Keratinocyte (primary cell): ENCODE data around the gene TTC13. TPM values are rescaled to one million over a fixed set of nuclear protein-coding genes. Genes with fewer than 3 reads are reported as not detected.

ENCODE experiments used
- DNase-seq: peaks from one replicate; pipeline ENCODE4 v3.0.0-alpha.2; 2011; ENCODE audit warnings: low read depth, missing footprints, low spot score
- FAIRE-seq: peaks from 2 replicates; lab custom pipeline; 2011; peaks lifted over from hg19 to GRCh38; lab: Jason Lieb, UNC
- H2AFZ ChIP-seq: 2 replicates; pipeline ENCODE4 v1.6.0; 2012; ENCODE audit warnings: low read length, control low read depth, inconsistent platforms; ENCODE audit not compliant: control insufficient read depth
- H3K27ac ChIP-seq: 2 replicates; pipeline ENCODE4 v1.5.1; 2011; ENCODE audit warnings: low read length; ENCODE audit not compliant: control insufficient read depth, insufficient read depth
- H3K27me3 ChIP-seq: 3 replicates; pipeline ENCODE4 v1.6.0; 2011; ENCODE audit warnings: low read length; ENCODE audit not compliant: control insufficient read depth, insufficient read depth; ENCODE audit errors: extremely low read depth
- H3K36me3 ChIP-seq, 2 experiments: 2 replicates in 1 of 2; 3 replicates in 1 of 2; pipeline ENCODE4 v1.5.1; 2011; ENCODE audit warnings: low read length in 2 of 2, mild to moderate bottlenecking in 1 of 2; ENCODE audit not compliant: control insufficient read depth in 2 of 2, insufficient read depth in 2 of 2; ENCODE audit errors: extremely low read depth in 1 of 2
- H3K4me1 ChIP-seq: 3 replicates; pipeline ENCODE4 v1.5.1; 2011; ENCODE audit warnings: low read length; ENCODE audit not compliant: control insufficient read depth, insufficient read depth; ENCODE audit errors: extremely low read depth
- H3K4me2 ChIP-seq: 3 replicates; pipeline ENCODE4 v1.6.0; 2011; ENCODE audit warnings: low read depth, low read length; ENCODE audit not compliant: control insufficient read depth, insufficient read depth; ENCODE audit errors: extremely low read depth
- H3K4me3 ChIP-seq, 3 experiments: fragments of 200-600 bp in 1 of 3; sonication (generic) in 1 of 3; 2 replicates in 2 of 3; 3 replicates in 1 of 3; pipeline ENCODE4 v1.5.1; 2011 to 2016; ENCODE audit warnings: low read length in 3 of 3, mild to moderate bottlenecking in 3 of 3, control low read depth in 2 of 3, inconsistent platforms in 1 of 3, low read depth in 1 of 3, mixed read lengths in 1 of 3, mixed run types in 1 of 3, moderate library complexity in 1 of 3; ENCODE audit not compliant: control insufficient read depth in 2 of 3, insufficient read depth in 2 of 3; ENCODE audit errors: extremely low read depth in 1 of 3
- H3K79me2 ChIP-seq: 2 replicates; pipeline ENCODE4 v1.6.0; 2012; ENCODE audit warnings: low read length; ENCODE audit not compliant: control insufficient read depth, insufficient read depth
- H3K9ac ChIP-seq: 3 replicates; pipeline ENCODE4 v1.6.0; 2011; ENCODE audit warnings: low read length; ENCODE audit not compliant: control insufficient read depth, insufficient read depth; ENCODE audit errors: extremely low read depth
- H3K9me1 ChIP-seq: 3 replicates; pipeline ENCODE4 v1.6.0; 2011; ENCODE audit warnings: low read length; ENCODE audit not compliant: control insufficient read depth, insufficient read depth; ENCODE audit errors: extremely low read depth
- H3K9me3 ChIP-seq: 2 replicates; pipeline ENCODE4 v1.5.1; 2012; ENCODE audit warnings: low read depth, low read length; ENCODE audit not compliant: control insufficient read depth
- H4K20me1 ChIP-seq: 3 replicates; pipeline ENCODE4 v1.6.0; 2011; ENCODE audit warnings: low read length; ENCODE audit not compliant: control insufficient read depth, insufficient read depth; ENCODE audit errors: extremely low read depth
- EZH2 ChIP-seq: IDR thresholded peaks from one replicate; pipeline ENCODE4 v1.6.1; 2012; ENCODE audit warnings: inconsistent platforms, mild to moderate bottlenecking, low read length, moderate library complexity
- dilution Hi-C: fragments of 300-500 bp; cut with MboI; formaldehyde crosslinking; loops from one replicate; pipeline ENCODE4 v1.7.0; 2020; ENCODE audit warnings: low sequenced_read_pairs; ENCODE audit not compliant: extremely low pct_ligation_motif_present
- polyA plus RNA-seq, 5 experiments: library from polyadenylated mRNA; depleted of rRNA in 3 of 5; stranded (reverse) in 3 of 5; stranded (forward) in 1 of 5; unstranded in 1 of 5; fragments of >200 nt; gene quantifications; 1 replicate in 1 of 5; 2 replicates in 3 of 5; 3 replicates in 1 of 5; pipeline versions ENCODE4 v1.2.1 to v1.2.3, GENCODE V29; 2011 to 2012; ENCODE audit warnings: missing spikeins in 2 of 5, low read depth in 1 of 5, low replicate concordance in 1 of 5
- TF ChIP-seq, protein P1 (sequence below), 3 experiments: IDR thresholded peaks in 1 of 3; conservative IDR thresholded peaks in 1 of 3; optimal IDR thresholded peaks in 1 of 3; 2 replicates in 2 of 3; 3 replicates in 1 of 3; pipeline versions ENCODE3 to v1.5.1; 2011; ENCODE audit warnings: low read length in 3 of 3, mild to moderate bottlenecking in 3 of 3, moderate library complexity in 2 of 3, control low read depth in 1 of 3, inconsistent platforms in 1 of 3; ENCODE audit not compliant: insufficient read depth in 2 of 3; ENCODE audit errors: extremely low read depth in 1 of 3

TTC13 gene
- polyA plus RNA-seq, 1 donor (not counting 4 experiments of a cell fraction or from before 2014, with no cell fraction given), result 8.3 TPM

DNA sequence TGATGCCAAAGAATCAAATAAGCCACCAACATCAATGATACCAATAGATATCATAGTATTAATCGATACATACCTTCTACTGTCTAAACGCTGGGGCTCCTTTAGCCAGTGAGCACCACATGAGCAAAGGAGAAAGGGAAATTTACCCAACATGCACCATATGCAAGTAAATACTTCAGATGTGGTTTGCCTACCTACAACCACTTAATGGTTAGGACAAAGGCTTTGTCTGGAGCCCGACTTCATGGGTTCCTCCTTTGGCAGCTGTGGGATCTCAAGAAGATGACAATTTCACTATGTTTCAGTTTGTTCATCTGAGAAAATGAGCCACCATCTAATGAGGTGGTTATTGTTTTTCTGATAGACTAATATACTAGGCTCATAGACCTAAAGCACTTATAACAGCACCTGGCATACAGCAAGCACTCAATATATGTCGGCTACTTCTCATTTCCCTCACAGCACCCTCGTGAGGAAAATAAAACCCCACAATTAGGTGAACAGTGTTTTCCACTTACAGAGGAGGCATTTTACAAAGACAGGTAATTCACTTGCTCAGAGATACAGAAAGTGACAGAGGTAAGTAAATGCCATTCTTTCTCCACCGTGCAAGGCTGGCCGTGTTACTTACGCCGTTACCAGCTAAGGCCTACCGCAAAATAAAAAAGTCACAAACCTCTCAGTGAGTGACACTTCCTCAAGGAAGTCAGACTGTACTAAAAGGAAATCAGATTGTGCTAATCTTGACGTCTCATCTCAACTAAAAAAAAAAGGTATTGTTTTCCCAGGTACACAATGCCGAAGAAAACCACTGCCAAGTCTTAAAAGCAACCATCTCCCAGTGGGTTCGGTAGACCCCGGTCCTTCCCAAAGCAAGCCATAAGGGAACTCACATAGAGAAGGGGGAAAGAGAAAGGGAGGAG is 1.6 kb downstream of the TTC13 start:
- H3K79me2 ChIP-seq, result peaks cover 43% of the 10 kb centered on the region
- dilution Hi-C loops, result no loop called here

DNA sequence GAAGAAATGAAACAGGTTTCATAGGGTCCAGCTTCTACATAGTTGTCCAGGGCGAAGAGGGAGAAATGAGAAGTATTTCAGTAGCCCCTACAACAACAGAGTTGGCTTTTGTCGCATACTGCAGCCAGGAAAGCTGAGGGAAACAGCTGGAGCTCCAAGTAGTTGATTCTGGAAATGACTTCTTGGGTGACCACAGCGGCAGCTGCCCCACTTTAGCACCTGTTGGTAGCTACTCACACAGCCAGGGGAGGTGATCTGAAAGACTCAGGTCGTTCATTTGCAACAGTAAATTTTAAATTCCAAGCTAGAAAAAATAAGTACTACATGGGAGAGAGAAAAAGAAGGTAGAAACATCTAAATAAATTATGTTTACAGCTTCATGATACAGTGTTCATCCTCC is 2.3 kb downstream of the TTC13 start:
- DNase-seq, result no peak
- no peak for FAIRE-seq

More for the DNA sequence above, 1.6 kb downstream of the TTC13 start:
- Histone ChIP-seq H3K4me1 (peaks cover 12% of the 10 kb centered on the region), H3K4me2 (peak overlapping the region; percentile 96), H3K9ac (peak overlapping the region; percentile 65), H4K20me1 (no peaks in the 10 kb centered on the region), H3K27ac (no peak overlapping the region), H3K27me3 (no peaks in the 10 kb centered on the region), H3K4me3 (peak overlapping the region; percentile 77 to 92 (median 87)), H3K9me3 (no peaks in the 10 kb centered on the region), H2AFZ (no peak overlapping the region), H3K9me1 (no peaks in the 10 kb centered on the region), H3K36me3 (peaks cover 6 to 18% of the 10 kb centered on the region in 2 experiments)
- no peak for TF ChIP-seq EZH2
- TF ChIP-seq, protein P1, sequence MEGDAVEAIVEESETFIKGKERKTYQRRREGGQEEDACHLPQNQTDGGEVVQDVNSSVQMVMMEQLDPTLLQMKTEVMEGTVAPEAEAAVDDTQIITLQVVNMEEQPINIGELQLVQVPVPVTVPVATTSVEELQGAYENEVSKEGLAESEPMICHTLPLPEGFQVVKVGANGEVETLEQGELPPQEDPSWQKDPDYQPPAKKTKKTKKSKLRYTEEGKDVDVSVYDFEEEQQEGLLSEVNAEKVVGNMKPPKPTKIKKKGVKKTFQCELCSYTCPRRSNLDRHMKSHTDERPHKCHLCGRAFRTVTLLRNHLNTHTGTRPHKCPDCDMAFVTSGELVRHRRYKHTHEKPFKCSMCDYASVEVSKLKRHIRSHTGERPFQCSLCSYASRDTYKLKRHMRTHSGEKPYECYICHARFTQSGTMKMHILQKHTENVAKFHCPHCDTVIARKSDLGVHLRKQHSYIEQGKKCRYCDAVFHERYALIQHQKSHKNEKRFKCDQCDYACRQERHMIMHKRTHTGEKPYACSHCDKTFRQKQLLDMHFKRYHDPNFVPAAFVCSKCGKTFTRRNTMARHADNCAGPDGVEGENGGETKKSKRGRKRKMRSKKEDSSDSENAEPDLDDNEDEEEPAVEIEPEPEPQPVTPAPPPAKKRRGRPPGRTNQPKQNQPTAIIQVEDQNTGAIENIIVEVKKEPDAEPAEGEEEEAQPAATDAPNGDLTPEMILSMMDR (optimal IDR thresholded peaks at IDR 0.05 in 1 of 3, IDR thresholded peaks at IDR 0.05 in 1 of 3, conservative IDR thresholded peaks at IDR 0.05 in 1 of 3; ENCODE audit: extremely low read depth in 1 of 3, insufficient read depth in 2 of 3, low read length in 3 of 3), result no peak
- FAIRE-seq (no peak), DNase-seq (no peak)

More for the DNA sequence above, 2.3 kb downstream of the TTC13 start:
- TF ChIP-seq, protein P1 (optimal IDR thresholded peaks at IDR 0.05 in 1 of 3, IDR thresholded peaks at IDR 0.05 in 1 of 3, conservative IDR thresholded peaks at IDR 0.05 in 1 of 3; ENCODE audit: extremely low read depth in 1 of 3, insufficient read depth in 2 of 3, low read length in 3 of 3), result no peak
- no peak for TF ChIP-seq EZH2
- H3K27me3 ChIP-seq, result no peaks in the 10 kb centered on the region
- dilution Hi-C loops, result no loop called here
- H4K20me1 ChIP-seq, result no peaks in the 10 kb centered on the region
- H3K79me2 ChIP-seq, result peaks cover 42% of the 10 kb centered on the region
- no peak overlapping the region for H3K9ac ChIP-seq
- H3K9me1 ChIP-seq, result no peaks in the 10 kb centered on the region
- H2AFZ ChIP-seq, result no peak overlapping the region
- no peaks in the 10 kb centered on the region for H3K9me3 ChIP-seq
- H3K4me3 ChIP-seq, result no peak overlapping the region
- peaks cover 12% of the 10 kb centered on the region for H3K4me1 ChIP-seq
- no peak overlapping the region for H3K27ac ChIP-seq
- peaks cover 6 to 15% of the 10 kb centered on the region in 2 experiments for H3K36me3 ChIP-seq
- no peak overlapping the region for H3K4me2 ChIP-seq
